GM18909 (cell line): ENCODE measurements around the gene TP53BP1.

Source experiments
- ATAC-seq: cut with Tn5 transposase; IDR thresholded peaks from one replicate; pipeline ENCODE4 v1.9.1; 2021; ENCODE audit warnings: mild to moderate bottlenecking; ENCODE audit not compliant: unreplicated experiment, poor library complexity

The TP53BP1 gene

DNA sequence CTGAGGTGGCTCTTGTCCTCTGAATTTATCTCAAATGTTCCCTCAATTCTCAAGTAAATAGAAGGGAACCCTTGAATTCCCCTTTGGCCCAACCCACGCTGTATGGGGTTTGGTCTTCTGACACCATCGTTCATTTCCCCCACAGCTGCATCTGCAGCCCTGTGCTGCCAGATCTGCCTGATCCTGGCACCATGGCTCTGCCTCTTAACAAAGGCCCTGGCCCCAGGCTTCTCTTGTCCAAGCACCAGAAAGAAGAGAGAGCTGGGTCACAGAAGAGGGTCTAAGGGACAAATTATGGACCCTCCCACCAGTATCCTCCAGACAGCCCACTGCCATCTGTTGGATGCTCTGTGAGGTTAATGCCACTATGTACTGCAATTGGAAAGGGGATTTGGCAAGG is 26.2 kb upstream of the TP53BP1 start:
- ATAC-seq, result no peak

DNA sequence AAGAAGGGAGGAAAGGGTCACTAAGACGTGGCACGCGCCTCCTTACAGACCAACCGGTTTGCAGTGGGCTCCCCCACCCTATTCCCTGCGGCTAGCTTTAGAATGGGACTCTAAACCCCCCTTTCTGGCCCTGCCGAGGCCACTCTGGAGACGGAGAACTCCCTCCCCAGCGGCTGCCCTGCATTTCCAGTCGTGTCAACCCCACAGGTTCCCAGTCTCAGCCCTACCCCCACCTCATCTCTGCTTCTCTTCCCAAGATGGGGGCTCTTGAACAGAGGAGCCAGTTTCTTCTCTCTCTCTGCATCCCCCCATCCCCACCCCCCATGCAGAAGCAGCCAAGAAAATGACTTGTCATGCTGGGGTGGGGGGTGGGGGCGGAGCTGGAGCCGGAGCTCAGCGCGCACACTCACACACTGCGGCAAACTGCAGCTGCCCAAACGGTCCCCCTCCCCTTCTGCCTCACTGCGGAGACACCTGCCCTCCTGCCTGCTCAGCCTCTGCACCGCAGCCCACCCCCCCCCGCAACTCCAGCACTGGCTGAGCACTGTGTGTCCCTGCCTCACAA is 25.3 kb upstream of the TP53BP1 start:
- ATAC-seq, result no peak

DNA sequence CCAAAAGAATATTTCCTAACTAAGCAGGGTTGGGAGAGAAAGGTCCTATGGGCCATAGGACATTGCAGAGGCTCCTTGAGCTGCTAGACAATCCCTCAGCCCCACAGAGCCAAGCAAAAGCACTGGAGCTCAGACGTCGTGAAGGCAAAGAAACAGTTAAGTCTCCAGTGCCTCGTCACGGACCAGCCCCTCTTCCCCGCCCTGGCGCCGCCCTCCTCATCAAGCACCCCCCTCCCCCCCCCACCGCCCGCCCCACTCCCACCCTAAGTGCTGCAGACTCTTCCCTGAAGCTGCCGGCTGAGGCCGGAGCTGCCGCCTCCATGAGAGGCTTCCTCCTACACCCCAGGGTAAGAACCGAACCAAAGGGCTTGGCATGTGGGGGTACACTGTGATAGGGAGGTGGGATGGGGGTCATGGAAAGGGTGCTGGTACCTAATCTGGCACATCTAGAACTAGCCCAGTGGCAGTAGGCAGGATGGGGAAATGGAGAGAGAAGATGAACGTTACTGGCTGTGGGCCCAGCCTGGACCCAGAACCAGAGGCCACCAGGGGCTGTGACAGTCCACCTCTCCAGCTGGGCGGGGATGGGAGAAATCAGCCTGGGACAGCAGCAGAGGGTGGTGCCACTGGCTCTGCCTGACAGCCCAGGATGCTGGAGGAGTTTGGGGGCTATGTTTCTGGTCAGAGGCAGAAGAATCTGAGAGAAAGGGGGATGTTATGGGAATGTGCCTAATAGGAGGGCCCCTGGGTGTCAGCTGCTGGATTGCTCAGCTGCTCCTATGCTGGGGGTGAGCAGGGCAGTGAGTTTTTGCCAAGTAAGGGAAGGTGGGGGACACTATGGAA is 24.6 kb upstream of the TP53BP1 start, which contains the start of gene MAP1A:
Gene MAP1A, plus strand, starts transcription at position 255 of the 843 bp plus-strand sequence. CDS start 3,866 bp downstream, outside the sequence.
- no peak for ATAC-seq

DNA sequence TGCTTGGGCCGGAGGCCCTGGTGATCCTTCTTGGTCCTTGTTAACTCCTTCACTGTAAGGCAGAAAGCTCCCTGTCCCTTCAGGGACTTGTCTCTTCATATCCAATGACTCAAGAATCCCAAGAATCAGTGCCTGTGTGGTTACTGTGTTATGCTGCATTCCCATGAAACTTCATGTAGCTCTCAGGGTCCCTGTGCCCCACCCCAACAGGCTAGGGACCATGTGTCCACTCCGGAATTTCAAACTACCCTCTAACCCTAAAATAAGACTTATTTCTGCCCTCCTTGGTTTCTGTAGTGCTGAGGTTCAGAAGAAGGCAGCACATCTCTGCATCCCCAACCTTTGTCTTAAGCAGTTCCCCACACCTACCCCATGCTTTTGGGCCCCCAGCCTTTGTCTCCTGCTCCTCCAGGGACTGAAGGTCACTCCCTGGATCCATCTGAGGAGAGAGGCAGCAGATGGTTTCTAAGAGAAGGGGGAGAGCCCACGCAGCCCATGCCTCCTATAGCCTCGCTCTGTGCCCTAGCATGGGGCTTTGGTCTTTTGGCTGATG is 23.9 kb upstream of the TP53BP1 start:
- no peak for ATAC-seq

DNA sequence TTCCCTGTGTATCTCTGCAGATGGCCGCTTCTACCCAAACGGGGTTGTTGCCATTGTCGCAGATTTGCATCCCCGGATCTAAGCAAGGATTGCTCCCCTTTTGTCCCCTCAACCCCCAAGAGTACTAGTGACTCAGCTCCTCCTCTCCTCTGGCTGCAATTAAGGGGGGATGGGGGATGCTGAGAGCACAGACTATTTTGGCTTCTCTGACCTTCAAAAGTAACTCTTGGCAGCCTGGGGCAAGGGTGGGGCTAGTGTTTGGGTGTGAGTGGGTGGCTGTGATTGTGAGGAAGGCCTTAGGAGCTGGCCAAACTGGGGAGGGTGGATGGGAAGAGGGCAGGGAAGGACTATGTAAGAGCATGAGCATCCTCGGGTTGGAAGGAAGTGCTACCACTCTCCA is 23.2 kb upstream of the TP53BP1 start:
- ATAC-seq, result no peak

DNA sequence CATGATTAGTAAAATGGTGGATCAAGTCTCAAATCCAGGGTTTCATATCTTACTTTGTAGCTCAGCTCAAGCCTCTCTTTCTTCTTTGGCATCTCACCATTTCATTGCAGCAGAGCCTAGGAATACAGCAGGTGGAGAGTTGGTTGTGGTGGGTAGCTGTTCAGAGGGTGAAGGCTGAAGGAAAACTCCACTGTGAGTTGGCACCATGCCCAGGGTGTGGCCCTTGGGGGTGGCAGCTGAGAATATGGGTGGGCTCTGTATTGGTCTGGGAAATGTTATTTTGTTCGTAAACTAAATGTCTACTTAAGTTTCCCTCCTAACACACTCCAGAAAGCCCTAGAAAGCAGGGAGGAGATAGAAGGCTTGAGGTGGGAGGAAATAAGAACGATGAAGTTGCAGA is 22.8 kb upstream of the TP53BP1 start:
- no peak for ATAC-seq

DNA sequence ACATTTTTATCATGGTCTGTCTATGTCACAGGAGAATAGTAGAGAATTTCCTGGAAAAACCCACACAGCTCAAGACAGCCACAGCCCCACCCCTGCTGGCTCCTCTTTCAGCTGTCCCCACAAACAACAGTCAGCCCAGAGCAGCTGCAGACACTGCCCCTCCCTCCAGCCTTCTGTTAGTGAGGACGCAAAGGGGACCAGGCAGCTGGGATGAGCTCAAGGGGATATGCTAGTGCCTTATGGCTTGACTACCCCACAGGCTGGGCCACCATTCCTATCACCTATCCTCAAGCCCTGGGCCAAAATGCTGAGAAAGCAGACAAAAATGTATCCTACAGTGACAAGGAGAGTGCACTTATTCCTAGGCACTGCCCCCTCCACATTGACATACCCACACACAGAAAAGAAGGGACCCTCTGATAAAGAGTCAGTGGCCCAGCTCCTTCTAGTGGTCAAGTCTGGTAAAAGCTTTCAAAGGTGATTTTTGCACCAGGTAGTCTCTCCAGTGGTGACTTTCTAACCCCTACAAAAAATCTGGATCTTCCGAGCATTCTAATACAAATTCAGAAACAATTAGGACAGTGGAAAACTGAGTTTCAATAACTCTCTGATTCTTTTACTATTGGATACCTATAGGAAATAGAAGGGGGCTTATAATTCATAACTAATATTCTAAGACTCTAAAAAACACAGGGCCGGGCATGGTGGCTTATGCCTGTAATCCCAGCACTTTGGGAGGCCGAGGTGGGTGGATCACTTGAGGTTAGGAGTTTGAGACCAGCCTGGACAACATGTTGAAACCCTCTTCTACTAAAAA is 21.5 kb upstream of the TP53BP1 start:
- ATAC-seq, result no peak

DNA sequence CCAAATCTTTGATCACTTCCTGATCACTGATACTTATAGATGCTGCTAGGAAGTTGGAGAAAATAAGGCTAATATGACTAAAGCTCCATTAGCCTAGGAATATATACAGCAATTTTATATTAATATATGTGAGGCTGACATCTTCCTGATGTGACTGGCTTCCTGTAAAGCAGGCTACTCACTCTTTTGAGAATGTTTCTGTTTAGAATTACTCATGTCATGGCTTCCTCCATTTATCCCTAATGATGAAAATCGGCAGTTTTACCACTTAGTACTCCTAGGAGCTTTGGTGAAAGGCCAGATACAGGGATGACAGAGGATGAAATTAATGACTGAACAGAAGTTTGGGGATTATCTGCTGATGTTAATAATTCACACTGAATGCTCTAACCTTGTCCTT is 20.6 kb upstream of the TP53BP1 start:
- ATAC-seq, result no peak

DNA sequence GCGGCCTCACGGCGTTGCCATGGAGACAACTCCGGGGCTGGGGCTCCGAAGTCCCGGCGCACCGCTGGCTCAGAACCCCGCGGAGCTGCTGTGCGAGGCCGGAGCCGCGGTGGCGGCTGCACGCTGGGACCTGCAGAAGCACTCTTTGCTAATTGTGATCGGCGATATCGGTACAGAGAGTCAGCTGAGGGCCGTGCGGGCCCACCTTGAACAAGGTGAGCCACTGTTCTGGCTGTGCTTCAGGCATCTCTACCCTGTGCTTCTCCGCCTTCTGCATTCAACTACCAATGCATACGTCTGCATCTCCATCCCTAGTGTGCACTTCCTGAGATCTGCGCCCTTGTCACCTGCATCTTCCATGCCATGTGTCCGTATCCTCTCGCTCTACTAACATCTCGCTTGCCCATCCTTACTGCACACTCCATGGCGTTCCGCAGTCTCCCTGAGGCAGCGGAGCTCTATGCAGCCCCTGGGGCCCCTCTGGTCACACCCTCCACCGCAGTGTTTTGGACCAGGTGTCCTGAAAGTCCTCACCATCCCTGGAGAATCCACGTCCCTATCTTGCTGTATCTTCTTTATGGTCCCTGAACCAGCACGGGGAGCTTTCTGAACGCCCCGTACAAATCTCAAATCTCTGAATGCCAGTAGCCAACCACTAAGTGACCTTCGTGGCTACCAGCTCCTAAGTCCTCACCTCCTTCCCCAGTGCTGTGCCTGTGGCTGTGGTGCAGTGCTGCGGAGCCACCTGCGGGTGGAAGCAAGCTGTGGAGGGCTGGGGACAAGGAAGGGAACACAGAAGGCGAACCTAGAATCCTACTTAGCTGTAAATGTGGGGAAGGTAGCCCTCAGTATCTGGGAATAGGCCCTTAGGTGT is 18.3 kb upstream of the TP53BP1 start:
- no peak for ATAC-seq

DNA sequence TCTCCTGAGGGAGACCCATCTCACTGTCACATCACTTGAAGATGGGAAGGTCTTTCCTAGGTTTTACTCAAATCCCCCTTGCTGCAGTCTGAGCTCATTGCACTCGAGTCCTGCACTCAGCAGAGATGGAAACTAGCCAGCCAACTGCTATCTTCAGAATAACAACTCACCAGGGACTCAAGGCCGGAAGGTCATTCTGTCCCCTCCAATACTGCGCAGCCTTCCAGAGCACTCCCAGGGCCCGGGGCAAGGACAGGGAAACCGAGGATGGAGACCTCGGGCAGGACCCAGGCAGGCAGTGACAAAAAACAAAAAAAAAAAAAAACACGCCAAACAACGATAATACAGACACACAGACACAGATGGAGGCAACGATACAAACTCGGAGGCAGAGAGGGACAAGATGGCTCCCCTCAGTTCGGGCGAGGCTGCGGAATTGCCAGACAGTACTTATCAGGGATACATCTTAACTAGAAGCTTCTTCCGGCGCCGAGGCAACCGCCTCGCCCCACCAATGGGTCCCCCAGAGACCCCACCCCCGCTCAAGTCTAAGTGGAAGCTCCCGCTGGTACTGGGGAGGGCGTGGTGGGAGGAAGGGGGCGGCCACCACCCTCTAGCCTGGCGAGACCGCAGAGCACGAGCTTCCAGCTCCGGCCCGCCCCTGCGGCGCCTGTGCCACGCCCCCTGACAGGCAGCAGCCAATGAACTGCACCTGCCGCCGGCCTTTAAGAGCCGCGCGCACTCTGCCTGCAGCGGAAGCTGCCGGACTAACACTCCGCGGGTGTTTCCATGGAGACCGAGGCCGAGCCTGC is 17.4 kb upstream of the TP53BP1 start:
- peak; percentile 96 for ATAC-seq

DNA sequence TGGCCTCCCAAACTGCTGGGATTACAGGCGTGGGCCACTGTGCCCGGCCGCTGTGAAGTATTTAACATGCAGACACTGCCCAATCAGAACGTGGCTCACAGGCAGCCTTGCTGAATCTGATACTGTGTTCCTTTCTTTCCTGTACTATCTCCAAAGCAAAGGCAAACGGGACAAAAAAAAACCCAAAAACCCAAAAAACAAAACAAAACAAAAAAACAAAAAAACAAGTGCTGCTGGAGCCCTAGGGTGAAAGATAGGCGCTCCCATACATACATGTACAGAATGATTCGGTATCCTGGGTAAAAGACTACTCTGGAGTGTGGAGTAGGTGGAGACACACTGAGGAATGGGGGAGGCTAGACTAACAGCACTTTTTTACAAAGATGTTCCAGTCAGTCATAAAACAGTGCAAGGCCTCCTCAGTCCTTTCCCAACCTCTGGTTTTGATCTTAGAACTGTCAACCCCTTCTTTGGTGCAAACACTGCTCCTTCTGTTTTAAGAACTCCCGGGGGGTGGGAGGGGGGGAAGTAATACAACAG is 16.8 kb upstream of the TP53BP1 start:
- ATAC-seq, result no peak

DNA sequence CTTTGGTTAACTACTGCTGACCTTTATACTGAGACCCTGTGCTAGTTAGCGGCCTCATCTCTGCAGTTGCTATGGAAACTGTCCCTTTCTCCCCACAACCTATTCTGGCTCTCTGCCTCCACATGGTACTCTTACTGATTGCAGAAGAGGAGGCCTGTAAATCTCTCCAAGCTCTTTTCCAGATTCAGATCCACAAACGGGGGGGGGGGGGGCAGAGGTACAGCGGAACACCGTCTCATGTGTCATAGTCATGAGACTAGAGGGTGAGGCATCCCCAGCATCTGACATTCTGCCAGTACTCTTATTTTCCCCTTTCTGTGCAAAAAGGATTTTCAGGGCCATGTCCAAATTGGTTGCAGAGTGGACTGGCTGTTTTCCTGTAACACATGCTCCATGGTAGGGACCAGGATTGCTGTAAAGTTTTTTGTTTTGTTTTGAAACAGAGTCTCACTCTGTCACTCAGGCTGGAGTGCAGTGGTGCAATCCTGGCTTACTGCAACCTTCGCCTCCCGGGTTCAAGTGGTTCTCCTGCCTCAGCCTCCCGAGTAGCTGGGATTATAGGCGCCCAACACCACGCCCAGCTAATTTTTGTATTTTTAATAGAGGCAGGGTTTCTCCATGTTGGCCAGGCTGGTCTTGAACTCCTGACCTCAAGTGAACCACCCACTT is 16.2 kb upstream of the TP53BP1 start:
- ATAC-seq, result no peak

DNA sequence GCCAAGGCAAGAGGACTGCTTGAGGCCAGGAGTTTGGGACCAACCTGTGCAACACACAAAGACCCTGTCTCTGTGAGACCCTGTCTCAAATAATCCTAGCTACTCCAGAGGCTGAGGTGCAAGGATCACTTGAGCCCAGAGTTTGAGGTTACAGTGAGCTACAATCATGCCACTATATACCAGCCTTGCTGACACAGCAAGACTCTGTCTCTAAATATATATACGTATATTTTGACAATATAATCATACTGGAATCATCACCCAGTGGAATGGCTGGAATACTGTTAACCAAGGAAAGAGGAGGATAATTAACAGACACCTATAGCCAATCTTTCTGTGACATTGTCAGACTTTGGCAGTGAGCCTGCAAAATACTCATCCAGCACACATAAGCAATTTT is 15.5 kb upstream of the TP53BP1 start:
- no peak for ATAC-seq

DNA sequence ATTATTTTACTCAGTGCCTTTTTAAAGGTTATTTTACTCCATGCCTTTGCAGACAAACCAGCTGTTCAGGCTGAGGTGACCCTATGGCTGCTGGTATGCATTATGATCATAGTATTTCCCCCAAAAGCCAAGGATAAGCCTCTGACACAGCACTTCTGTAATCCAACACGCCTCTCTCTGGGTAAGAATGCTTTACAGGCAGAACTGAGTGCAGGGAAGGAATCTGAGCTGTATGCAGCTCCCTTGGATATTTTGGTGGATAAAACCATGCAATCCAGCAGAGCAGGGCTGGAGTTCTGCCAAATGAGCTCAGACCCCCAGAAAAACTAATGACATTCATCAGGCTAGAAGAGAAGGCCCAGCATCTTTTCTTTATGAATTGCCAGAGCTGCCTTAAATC is 12.8 kb upstream of the TP53BP1 start:
- ATAC-seq, result no peak

DNA sequence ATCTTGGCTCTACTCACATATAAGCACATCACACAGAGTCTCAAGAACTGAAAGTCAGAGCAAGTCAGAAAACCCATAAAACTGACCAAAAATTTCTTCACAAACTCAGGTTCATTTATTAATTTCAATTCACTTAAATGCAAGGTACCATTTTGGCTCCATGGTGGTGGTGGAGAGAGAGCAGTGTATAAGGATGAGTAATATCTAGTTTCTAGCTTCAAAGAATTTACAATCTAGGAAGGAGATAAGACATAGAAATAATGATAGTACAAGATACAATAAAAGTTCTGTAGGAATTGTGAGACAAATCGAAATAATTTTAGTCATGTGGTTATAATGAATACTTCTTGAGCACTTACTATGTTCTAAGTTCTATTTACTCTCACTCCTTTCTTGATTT is 6.7 kb upstream of the TP53BP1 start:
- ATAC-seq, result no peak

DNA sequence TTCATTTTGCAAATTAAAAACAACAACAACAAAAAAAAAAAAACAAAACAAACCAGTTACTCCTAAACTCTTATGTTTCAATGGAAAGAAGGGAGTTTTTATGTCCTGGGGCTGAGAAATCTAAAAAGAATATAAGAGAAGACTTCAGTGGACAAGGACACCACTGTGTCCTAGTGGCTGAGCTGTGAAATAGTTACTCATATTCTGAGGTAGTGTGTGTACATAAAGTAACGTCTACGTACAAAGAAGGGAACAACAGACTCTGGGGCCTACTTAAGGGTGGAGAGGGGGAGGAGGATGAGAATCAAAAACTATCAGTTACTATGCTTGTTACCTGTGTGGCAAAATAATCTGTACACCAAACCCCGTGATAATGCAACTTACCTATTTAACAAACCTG is 6.0 kb upstream of the TP53BP1 start:
- no peak for ATAC-seq

DNA sequence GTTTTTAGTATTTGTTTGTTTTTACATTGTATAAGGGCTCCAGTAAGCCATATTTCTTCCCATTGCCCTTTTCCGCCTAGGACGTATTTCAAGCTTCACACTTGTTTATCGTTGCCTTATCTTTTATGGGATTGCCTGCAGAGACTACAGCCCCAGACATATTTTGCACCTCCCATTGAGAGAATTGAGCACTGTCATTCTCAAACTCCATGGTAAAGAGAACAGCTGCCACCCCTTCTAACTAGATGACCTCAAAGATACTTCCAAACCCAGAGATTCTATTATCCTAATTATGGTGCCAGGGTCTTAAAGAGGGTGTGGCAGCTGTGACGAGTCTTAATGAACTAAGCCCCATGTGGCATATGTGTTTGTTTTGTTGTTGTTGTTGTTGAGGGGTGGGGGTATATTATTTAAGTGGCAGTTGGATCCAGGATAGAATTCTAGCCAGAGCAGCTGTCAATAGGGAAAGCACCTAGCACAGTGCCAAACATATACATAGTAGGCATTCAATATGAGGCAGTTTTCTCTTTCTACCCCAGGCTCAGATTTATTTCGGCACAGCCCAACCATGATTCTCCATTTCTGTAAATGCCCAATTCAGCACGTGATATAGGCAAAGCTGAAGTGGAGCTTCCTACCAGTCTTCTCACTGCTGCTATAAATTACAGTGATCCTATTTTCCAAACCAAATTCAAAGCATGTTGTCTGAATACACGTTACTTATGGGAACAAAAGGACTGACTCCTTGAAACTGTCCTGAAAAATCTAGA is 932 bp upstream of the TP53BP1 start:
- ATAC-seq, result no peak

DNA sequence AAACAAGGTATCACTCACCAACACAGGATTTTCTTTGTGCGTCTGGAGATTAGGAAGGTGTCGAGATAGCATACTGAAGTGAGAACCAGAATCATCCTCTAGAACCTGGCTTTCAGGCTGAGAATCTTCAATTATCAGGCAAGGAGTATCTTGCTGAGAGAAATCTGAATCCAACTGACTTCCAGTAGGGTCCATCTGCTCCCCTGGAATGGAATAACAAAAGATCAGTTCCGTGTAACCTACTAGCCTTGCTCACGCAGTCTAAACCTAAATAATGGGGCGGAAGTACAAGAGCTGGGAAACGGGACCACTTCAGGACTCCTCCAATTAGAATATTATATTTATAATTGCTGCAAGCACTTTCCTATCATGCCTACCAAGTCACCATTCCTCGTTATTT is 690 bp downstream of the TP53BP1 start:
- ATAC-seq, result no peak
